ENCODE measurements around the gene UCN.
"Not testable (repeated sequence)": the region's sequence is repeated elsewhere in the genome, so short reads cannot be mapped to it uniquely, and the experiment has no call there.

Gene UCN

GRCh38 chr2:27305516-27305915 lies 2.7 kb downstream of the UCN start:
- H3K36me3 ChIP-seq (ENCODE audit: insufficient read depth, low read length) = peaks cover 15% of the 10 kb centered on the region
- no peaks in the 10 kb centered on the region for H3K27me3 ChIP-seq (ENCODE audit: insufficient read depth, low read length, poor library complexity)
- H2AFZ ChIP-seq (ENCODE audit: low read depth, low read length) = no peak overlapping the region
- no peaks in the 10 kb centered on the region for H3K79me2 ChIP-seq (ENCODE audit: insufficient read depth, low read length)
- no peak overlapping the region for H3K4me3 ChIP-seq (ENCODE audit: low read depth in 1 of 2, low read length in 2 of 2)
- peaks cover 5% of the 10 kb centered on the region for H3K4me1 ChIP-seq (ENCODE audit: insufficient read depth, low read length)
- no peak overlapping the region for H3K4me2 ChIP-seq (ENCODE audit: insufficient read depth, low read length)
- no peak for DNase-seq
- H3K9ac ChIP-seq (ENCODE audit: low read depth, low read length) = no peak overlapping the region
- no peak overlapping the region for H3K27ac ChIP-seq (ENCODE audit: low read length)
- no peak for ATAC-seq (ENCODE audit: insufficient read depth, low read depth)
- peaks cover 7% of the 10 kb centered on the region for H4K20me1 ChIP-seq (ENCODE audit: insufficient read depth, low read length)
- TF ChIP-seq CTCF (IDR thresholded peaks at IDR 0.05; ENCODE audit: borderline replicate concordance, extremely low read depth, low read length, poor library complexity, severe bottlenecking) = no peak
- no peak for TF ChIP-seq EZH2 (IDR thresholded peaks at IDR 0.05; ENCODE audit: borderline replicate concordance, low read depth, low read length, severe bottlenecking)
- no peaks in the 10 kb centered on the region for H3K9me3 ChIP-seq (ENCODE audit: insufficient read depth, low read length, severe bottlenecking)

- H3K79me2 ChIP-seq (ENCODE audit: insufficient read depth, low read length) = no peaks in the 10 kb centered on the region
- no peak for TF ChIP-seq EZH2 (IDR thresholded peaks at IDR 0.05; ENCODE audit: borderline replicate concordance, low read depth, low read length, severe bottlenecking)
- no peak for TF ChIP-seq CTCF (IDR thresholded peaks at IDR 0.05; ENCODE audit: borderline replicate concordance, extremely low read depth, low read length, poor library complexity, severe bottlenecking)
- H3K27me3 ChIP-seq (ENCODE audit: insufficient read depth, low read length, poor library complexity) = no peaks in the 10 kb centered on the region
- H3K9ac ChIP-seq (ENCODE audit: low read depth, low read length) = no peak overlapping the region
- peaks cover 5% of the 10 kb centered on the region for H3K4me1 ChIP-seq (ENCODE audit: insufficient read depth, low read length)
- H3K27ac ChIP-seq (ENCODE audit: low read length) = no peak overlapping the region
- no peak overlapping the region for H2AFZ ChIP-seq (ENCODE audit: low read depth, low read length)
- DNase-seq (no peak), ATAC-seq (ENCODE audit: insufficient read depth, low read depth) (no peak)
- peaks cover 7% of the 10 kb centered on the region for H4K20me1 ChIP-seq (ENCODE audit: insufficient read depth, low read length)
- no peak overlapping the region for H3K4me2 ChIP-seq (ENCODE audit: insufficient read depth, low read length)
- no peaks in the 10 kb centered on the region for H3K9me3 ChIP-seq (ENCODE audit: insufficient read depth, low read length, severe bottlenecking)
- H3K36me3 ChIP-seq (ENCODE audit: insufficient read depth, low read length) = peaks cover 12% of the 10 kb centered on the region
- H3K4me3 ChIP-seq (ENCODE audit: low read depth in 1 of 2, low read length in 2 of 2) = no peak overlapping the region
These were observed 3.6 kb downstream of the UCN start for GRCh38 chr2:27304488-27305240.

- Histone ChIP-seq H3K79me2 (ENCODE audit: insufficient read depth, low read length) (no peaks in the 10 kb centered on the region), H3K4me1 (ENCODE audit: insufficient read depth, low read length) (peaks cover 5% of the 10 kb centered on the region), H3K4me2 (ENCODE audit: insufficient read depth, low read length) (peak overlapping the region; percentile 45; the same call in 1 of the 2 replicates), H3K9ac (ENCODE audit: low read depth, low read length) (no peak overlapping the region), H3K9me3 (ENCODE audit: insufficient read depth, low read length, severe bottlenecking) (no peaks in the 10 kb centered on the region), H2AFZ (ENCODE audit: low read depth, low read length) (peak overlapping the region; percentile 64), H3K36me3 (ENCODE audit: insufficient read depth, low read length) (peaks cover 2% of the 10 kb centered on the region; the same call in 1 of the 2 replicates), H3K27me3 (ENCODE audit: insufficient read depth, low read length, poor library complexity) (no peaks in the 10 kb centered on the region), H3K27ac (ENCODE audit: low read length) (no peak overlapping the region), H3K4me3 (ENCODE audit: low read depth in 1 of 2, low read length in 2 of 2) (no peak overlapping the region), H4K20me1 (ENCODE audit: insufficient read depth, low read length) (peaks cover 2% of the 10 kb centered on the region; the same call in 1 of the 2 replicates)
- ATAC-seq (ENCODE audit: insufficient read depth, low read depth) = peak; percentile 76
- TF ChIP-seq CTCF (IDR thresholded peaks at IDR 0.05; ENCODE audit: borderline replicate concordance, extremely low read depth, low read length, poor library complexity, severe bottlenecking) (peak; percentile 83), EZH2 (IDR thresholded peaks at IDR 0.05; ENCODE audit: borderline replicate concordance, low read depth, low read length, severe bottlenecking) (no peak)
- DNase-seq = peak; percentile 57
These were observed 4.9 kb downstream of the UCN start for GRCh38 chr2:27303093-27304025.

GRCh38 chr2:27300606-27301005 lies 7.6 kb downstream of the UCN start:
- not testable (repeated sequence) for H3K27me3 ChIP-seq (ENCODE audit: insufficient read depth, low read length, poor library complexity); H2AFZ ChIP-seq (ENCODE audit: low read depth, low read length); H3K36me3 ChIP-seq (ENCODE audit: insufficient read depth, low read length); H3K27ac ChIP-seq (ENCODE audit: low read length); H3K4me3 ChIP-seq (ENCODE audit: low read depth in 1 of 2, low read length in 2 of 2); H3K4me2 ChIP-seq (ENCODE audit: insufficient read depth, low read length); DNase-seq; H3K9ac ChIP-seq (ENCODE audit: low read depth, low read length); ATAC-seq (ENCODE audit: insufficient read depth, low read depth); H3K79me2 ChIP-seq (ENCODE audit: insufficient read depth, low read length); H3K4me1 ChIP-seq (ENCODE audit: insufficient read depth, low read length); H3K9me3 ChIP-seq (ENCODE audit: insufficient read depth, low read length, severe bottlenecking); H4K20me1 ChIP-seq (ENCODE audit: insufficient read depth, low read length)
